GM19463 (cell line): ENCODE measurements around the gene RAD50.
A peak's percentile ranks its signal among the peaks of the same experiment; 100 is the strongest.

Experiments used
- ATAC-seq: cut with Tn5 transposase; IDR thresholded peaks from one replicate; pipeline ENCODE4 v1.9.1; 2021; ENCODE audit warnings: mild to moderate bottlenecking, moderate library complexity; ENCODE audit not compliant: unreplicated experiment

Gene RAD50

GRCh38 chr5:132659598-132660493 is 103.1 kb downstream of the RAD50 start:
- no peak for ATAC-seq

- ATAC-seq: peak; percentile 16
Measured at GRCh38 chr5:132661231-132662003, 104.6 kb downstream of the RAD50 start.

- no peak for ATAC-seq
Measured at GRCh38 chr5:132662004-132662401, 105.2 kb downstream of the RAD50 start.

GRCh38 chr5:132662925-132663770 is 106.4 kb downstream of the RAD50 start:
- ATAC-seq: peak; percentile 51

- peak; percentile 45 for ATAC-seq
Measured at GRCh38 chr5:132663771-132664695, 107.3 kb downstream of the RAD50 start.

- ATAC-seq: no peak
Measured at GRCh38 chr5:132664696-132665209, 108.0 kb downstream of the RAD50 start.

- no peak for ATAC-seq
Measured at GRCh38 chr5:132665574-132666080, 108.8 kb downstream of the RAD50 start.

- ATAC-seq: no peak
Measured at GRCh38 chr5:132666310-132667123, 109.7 kb downstream of the RAD50 start.

GRCh38 chr5:132667309-132667708 is 110.5 kb downstream of the RAD50 start:
- no peak for ATAC-seq

- no peak for ATAC-seq
Measured at GRCh38 chr5:132667761-132668705, 111.3 kb downstream of the RAD50 start.

- no peak for ATAC-seq
Measured at GRCh38 chr5:132668706-132669454, 112.1 kb downstream of the RAD50 start.

- no peak for ATAC-seq
Measured at GRCh38 chr5:132669455-132669820, 112.7 kb downstream of the RAD50 start.

GRCh38 chr5:132669966-132670882 is 113.4 kb downstream of the RAD50 start:
- no peak for ATAC-seq

- no peak for ATAC-seq
Measured at GRCh38 chr5:132671000-132671399, 114.2 kb downstream of the RAD50 start.

- ATAC-seq: no peak
Measured at GRCh38 chr5:132673488-132673887, 116.7 kb downstream of the RAD50 start.
